Measurements from ENCODE around the gene PUS1.

- TF ChIP-seq CTCF (IDR thresholded peaks at IDR 0.05; ENCODE audit: insufficient read depth, low read depth, low read length) (no peak), EZH2 (IDR thresholded peaks at IDR 0.05; ENCODE audit: insufficient read depth, low read length) (no peak)
Measured at GRCh38 chr12:131984334-131984733, 55.3 kb downstream of the PUS1 start.

Measured in astrocyte (in vitro differentiated cells and primary cell).